ENCODE measurements around the gene MAFF.

MAFF gene

GRCh38 chr22:38238519-38239071, 36.8 kb downstream of the MAFF start:
- H4K20me1 ChIP-seq (ENCODE audit: insufficient read depth): no peaks in the 10 kb centered on the region
- no peak overlapping the region for H3K4me3 ChIP-seq (IDR thresholded peaks at IDR 0.05; ENCODE audit: insufficient read depth, low read depth, low read length)
- no peak overlapping the region for H2AFZ ChIP-seq (ENCODE audit: low read depth)
- H3K27ac ChIP-seq: no peak overlapping the region
- H3K4me2 ChIP-seq: no peak overlapping the region
- H3K9ac ChIP-seq: no peak overlapping the region
- TF ChIP-seq, protein P1, sequence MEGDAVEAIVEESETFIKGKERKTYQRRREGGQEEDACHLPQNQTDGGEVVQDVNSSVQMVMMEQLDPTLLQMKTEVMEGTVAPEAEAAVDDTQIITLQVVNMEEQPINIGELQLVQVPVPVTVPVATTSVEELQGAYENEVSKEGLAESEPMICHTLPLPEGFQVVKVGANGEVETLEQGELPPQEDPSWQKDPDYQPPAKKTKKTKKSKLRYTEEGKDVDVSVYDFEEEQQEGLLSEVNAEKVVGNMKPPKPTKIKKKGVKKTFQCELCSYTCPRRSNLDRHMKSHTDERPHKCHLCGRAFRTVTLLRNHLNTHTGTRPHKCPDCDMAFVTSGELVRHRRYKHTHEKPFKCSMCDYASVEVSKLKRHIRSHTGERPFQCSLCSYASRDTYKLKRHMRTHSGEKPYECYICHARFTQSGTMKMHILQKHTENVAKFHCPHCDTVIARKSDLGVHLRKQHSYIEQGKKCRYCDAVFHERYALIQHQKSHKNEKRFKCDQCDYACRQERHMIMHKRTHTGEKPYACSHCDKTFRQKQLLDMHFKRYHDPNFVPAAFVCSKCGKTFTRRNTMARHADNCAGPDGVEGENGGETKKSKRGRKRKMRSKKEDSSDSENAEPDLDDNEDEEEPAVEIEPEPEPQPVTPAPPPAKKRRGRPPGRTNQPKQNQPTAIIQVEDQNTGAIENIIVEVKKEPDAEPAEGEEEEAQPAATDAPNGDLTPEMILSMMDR (conservative IDR thresholded peaks at IDR 0.05; ENCODE audit: low read depth, low read length): no peak
- H3K36me3 ChIP-seq (ENCODE audit: insufficient read depth): no peaks in the 10 kb centered on the region
- no peaks in the 10 kb centered on the region for H3K79me2 ChIP-seq (ENCODE audit: insufficient read depth, low read depth)
- no peaks in the 10 kb centered on the region for H3K27me3 ChIP-seq (ENCODE audit: insufficient read depth, low read depth)
- peaks cover 5% of the 10 kb centered on the region for H3K4me1 ChIP-seq (ENCODE audit: low read depth, poor library complexity, severe bottlenecking)

- no peak overlapping the region for H3K9ac ChIP-seq
- no peak overlapping the region for H3K27ac ChIP-seq
Measured at GRCh38 chr22:38239101-38239761, 37.4 kb downstream of the MAFF start.

DNA sequence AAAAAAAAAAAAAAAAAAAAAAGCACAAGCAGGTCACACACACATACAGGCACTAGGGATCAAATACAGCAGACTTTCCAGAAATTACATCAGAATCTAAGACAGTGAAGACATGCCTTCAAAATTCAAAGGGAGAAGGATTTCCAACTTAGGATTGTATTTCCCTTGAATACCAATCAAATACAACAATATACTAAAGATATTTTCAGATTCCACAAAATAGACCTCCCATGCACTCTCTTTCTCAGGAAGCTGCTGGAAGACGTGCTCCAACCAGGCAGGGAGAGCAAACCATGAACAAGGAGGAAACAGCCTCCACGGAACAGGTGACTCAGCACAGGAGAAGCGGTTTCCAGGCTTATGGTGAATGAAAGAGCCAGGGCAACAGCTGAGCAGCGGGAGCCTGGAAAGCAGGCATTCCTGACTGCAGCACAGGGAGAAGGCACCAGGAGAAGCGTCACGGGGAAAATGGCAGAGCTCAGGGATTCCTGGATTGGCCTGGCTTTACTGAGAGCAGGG, 39.0 kb downstream of the MAFF start:
- no peak overlapping the region for H2AFZ ChIP-seq (ENCODE audit: low read depth)
- no peaks in the 10 kb centered on the region for H3K27me3 ChIP-seq (ENCODE audit: insufficient read depth, low read depth)
- H3K79me2 ChIP-seq (ENCODE audit: insufficient read depth, low read depth): no peaks in the 10 kb centered on the region
- H3K9ac ChIP-seq: no peak overlapping the region
- H3K4me2 ChIP-seq: no peak overlapping the region
- no peak overlapping the region for H3K4me3 ChIP-seq (IDR thresholded peaks at IDR 0.05; ENCODE audit: insufficient read depth, low read depth, low read length)
- TF ChIP-seq, protein P1 (conservative IDR thresholded peaks at IDR 0.05; ENCODE audit: low read depth, low read length): no peak
- H4K20me1 ChIP-seq (ENCODE audit: insufficient read depth): no peaks in the 10 kb centered on the region
- no peak overlapping the region for H3K27ac ChIP-seq
- no peaks in the 10 kb centered on the region for H3K36me3 ChIP-seq (ENCODE audit: insufficient read depth)
- H3K4me1 ChIP-seq (ENCODE audit: low read depth, poor library complexity, severe bottlenecking): peaks cover 8% of the 10 kb centered on the region

More at GRCh38 chr22:38239101-38239761, 37.4 kb downstream of the MAFF start:
- H2AFZ ChIP-seq (ENCODE audit: low read depth): no peak overlapping the region
- H3K4me1 ChIP-seq (ENCODE audit: low read depth, poor library complexity, severe bottlenecking): peaks cover 5% of the 10 kb centered on the region
- no peaks in the 10 kb centered on the region for H3K79me2 ChIP-seq (ENCODE audit: insufficient read depth, low read depth)
- no peak overlapping the region for H3K4me2 ChIP-seq
- TF ChIP-seq, protein P1 (conservative IDR thresholded peaks at IDR 0.05; ENCODE audit: low read depth, low read length): no peak
- H4K20me1 ChIP-seq (ENCODE audit: insufficient read depth): no peaks in the 10 kb centered on the region
- H3K27me3 ChIP-seq (ENCODE audit: insufficient read depth, low read depth): no peaks in the 10 kb centered on the region
- H3K4me3 ChIP-seq (IDR thresholded peaks at IDR 0.05; ENCODE audit: insufficient read depth, low read depth, low read length): no peak overlapping the region
- H3K36me3 ChIP-seq (ENCODE audit: insufficient read depth): no peaks in the 10 kb centered on the region

GRCh38 chr22:38243007-38243765, 41.4 kb downstream of the MAFF start:
- Histone ChIP-seq H3K4me1 (ENCODE audit: low read depth, poor library complexity, severe bottlenecking) (peaks cover 8% of the 10 kb centered on the region), H3K4me2 (no peak overlapping the region), H3K36me3 (ENCODE audit: insufficient read depth) (no peaks in the 10 kb centered on the region), H2AFZ (ENCODE audit: low read depth) (no peak overlapping the region), H3K4me3 (IDR thresholded peaks at IDR 0.05; ENCODE audit: insufficient read depth, low read depth, low read length) (no peak overlapping the region), H4K20me1 (ENCODE audit: insufficient read depth) (no peaks in the 10 kb centered on the region), H3K27me3 (ENCODE audit: insufficient read depth, low read depth) (no peaks in the 10 kb centered on the region), H3K9ac (no peak overlapping the region), H3K79me2 (ENCODE audit: insufficient read depth, low read depth) (no peaks in the 10 kb centered on the region), H3K27ac (no peak overlapping the region)
- TF ChIP-seq, protein P1 (conservative IDR thresholded peaks at IDR 0.05; ENCODE audit: low read depth, low read length): no peak

Measured in KMS-11 (cell line).